ENCODE data around the gene CLCA1. TPM values are rescaled to one million over a fixed set of nuclear protein-coding genes. Genes with fewer than 3 reads are reported as not detected.
A peak's percentile ranks its signal among the peaks of the same experiment; 100 is the strongest.

CLCA1 gene
- total RNA-seq, 3 donors from 2014 or later: under 0.01 TPM; not detected in 2

GRCh38 chr1:86429122-86429725 lies 39.5 kb upstream of the CLCA1 start:
- DNase-seq (ENCODE audit: low spot score in 2 of 2): no peak
- Histone ChIP-seq H3K27me3 (no peaks in the 10 kb centered on the region), H3K4me1 (no peaks in the 10 kb centered on the region), H3K27ac (peak overlapping the region; percentile 87 to 88), H3K4me3 (no peak overlapping the region), H3K36me3 (no peaks in the 10 kb centered on the region), H3K9me3 (no peaks in the 10 kb centered on the region)
- intact Hi-C loops (cut with DNase I; ENCODE audit: low total_unique reads): no loop called here
- TF ChIP-seq POLR2AphosphoS5 (IDR thresholded peaks at IDR 0.05) (no peak), CTCF (IDR thresholded peaks at IDR 0.05) (no peak), POLR2A (IDR thresholded peaks at IDR 0.05) (no peak)

DNA sequence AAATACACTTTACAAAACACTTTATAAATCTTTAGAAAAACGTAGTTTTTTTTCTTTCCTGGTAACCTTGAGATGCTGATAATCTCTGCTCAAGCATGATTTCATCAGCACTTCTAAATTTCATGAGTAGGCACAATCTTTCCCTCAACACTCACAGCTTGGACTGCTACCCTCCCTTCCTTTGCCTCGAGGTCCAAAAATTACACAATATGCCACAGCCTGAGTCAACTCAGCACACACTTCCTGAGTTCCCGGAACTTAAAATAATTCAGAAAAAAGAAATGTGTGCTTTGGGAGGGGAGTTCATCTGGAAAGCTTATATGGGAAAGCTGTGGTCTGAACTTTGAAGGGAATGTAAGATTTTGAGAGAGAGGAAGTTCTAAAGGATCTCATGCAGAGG lies 38.9 kb upstream of the CLCA1 start:
- no peak for TF ChIP-seq CTCF (IDR thresholded peaks at IDR 0.05)
- peak; percentile 55 to 72 (median 71) for TF ChIP-seq POLR2AphosphoS5 (IDR thresholded peaks at IDR 0.05)
- no peak for TF ChIP-seq POLR2A (IDR thresholded peaks at IDR 0.05)
- peak in 1 of 2 donors; percentile 78 for DNase-seq (ENCODE audit: low spot score in 2 of 2)
- H3K27me3 ChIP-seq: no peaks in the 10 kb centered on the region
- no peaks in the 10 kb centered on the region for H3K36me3 ChIP-seq
- H3K4me3 ChIP-seq: peak overlapping the region in 1 of 3 donors; percentile 24
- no peaks in the 10 kb centered on the region for H3K9me3 ChIP-seq
- intact Hi-C loops (cut with DNase I; ENCODE audit: low total_unique reads): no loop called here
- H3K4me1 ChIP-seq: no peaks in the 10 kb centered on the region
- peak overlapping the region; percentile 87 to 88 for H3K27ac ChIP-seq

DNA sequence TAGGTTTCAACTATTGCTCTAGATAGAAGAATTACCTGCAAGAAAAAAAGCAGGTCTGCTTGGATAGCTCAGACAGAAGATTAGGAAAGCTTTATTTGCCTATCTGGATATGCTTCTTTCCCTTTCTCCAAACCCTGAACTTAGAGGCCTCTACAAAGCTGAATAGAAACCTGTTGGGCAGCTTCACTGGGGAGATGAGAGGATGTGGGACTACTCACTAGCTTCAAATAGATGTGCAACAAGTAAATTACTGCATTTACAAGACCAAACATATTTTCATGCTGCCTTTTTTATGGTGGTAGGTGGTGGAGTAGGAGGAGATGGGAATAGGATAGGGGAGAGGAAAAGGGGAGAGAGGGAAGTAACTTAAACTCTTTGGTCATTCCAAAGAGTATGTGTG lies 38.4 kb upstream of the CLCA1 start:
- H3K27ac ChIP-seq: peak overlapping the region; percentile 86 to 87
- no peaks in the 10 kb centered on the region for H3K27me3 ChIP-seq
- no peak for DNase-seq (ENCODE audit: low spot score in 2 of 2)
- intact Hi-C loops (cut with DNase I; ENCODE audit: low total_unique reads): no loop called here
- no peaks in the 10 kb centered on the region for H3K36me3 ChIP-seq
- no peaks in the 10 kb centered on the region for H3K4me1 ChIP-seq
- TF ChIP-seq POLR2AphosphoS5 (IDR thresholded peaks at IDR 0.05): no peak
- no peak for TF ChIP-seq POLR2A (IDR thresholded peaks at IDR 0.05)
- TF ChIP-seq CTCF (IDR thresholded peaks at IDR 0.05): no peak
- no peaks in the 10 kb centered on the region for H3K9me3 ChIP-seq
- H3K4me3 ChIP-seq: peak overlapping the region in 1 of 3 donors; percentile 24

GRCh38 chr1:86434059-86434458 lies 34.7 kb upstream of the CLCA1 start:
- H3K27ac ChIP-seq: no peak overlapping the region
- intact Hi-C loops (cut with DNase I; ENCODE audit: low total_unique reads): no loop called here
- no peak for DNase-seq (ENCODE audit: low spot score in 2 of 2)
- no peak overlapping the region for H3K4me3 ChIP-seq
- no peaks in the 10 kb centered on the region for H3K36me3 ChIP-seq
- H3K27me3 ChIP-seq: no peaks in the 10 kb centered on the region
- TF ChIP-seq POLR2AphosphoS5 (IDR thresholded peaks at IDR 0.05): no peak
- no peak for TF ChIP-seq CTCF (IDR thresholded peaks at IDR 0.05)
- TF ChIP-seq POLR2A (IDR thresholded peaks at IDR 0.05): no peak
- H3K9me3 ChIP-seq: no peaks in the 10 kb centered on the region
- H3K4me1 ChIP-seq: no peaks in the 10 kb centered on the region

GRCh38 chr1:86435327-86435726 lies 33.4 kb upstream of the CLCA1 start:
- DNase-seq (ENCODE audit: low spot score in 2 of 2): no peak
- H3K4me3 ChIP-seq: no peak overlapping the region
- H3K36me3 ChIP-seq: no peaks in the 10 kb centered on the region
- H3K9me3 ChIP-seq: no peaks in the 10 kb centered on the region
- intact Hi-C loops (cut with DNase I; ENCODE audit: low total_unique reads): no loop called here
- no peak for TF ChIP-seq CTCF (IDR thresholded peaks at IDR 0.05)
- no peak for TF ChIP-seq POLR2AphosphoS5 (IDR thresholded peaks at IDR 0.05)
- no peak for TF ChIP-seq POLR2A (IDR thresholded peaks at IDR 0.05)
- H3K27ac ChIP-seq: no peak overlapping the region
- H3K27me3 ChIP-seq: no peaks in the 10 kb centered on the region
- H3K4me1 ChIP-seq: no peaks in the 10 kb centered on the region
